ENCODE measurements around the gene AIM2.

- TF ChIP-seq CTCF (IDR thresholded peaks at IDR 0.05) (no peak), POLR2AphosphoS5 (IDR thresholded peaks at IDR 0.05) (no peak)
These were observed 22.1 kb downstream of the AIM2 start for GRCh38 chr1:159054427-159054826.

All from transverse colon (tissue), 4 donors.